Measurements from ENCODE around the gene SVIL.

GRCh38 chr10:29642990-29643389 lies 8.2 kb upstream of the SVIL start:
- no peak for TF ChIP-seq POLR2A (IDR thresholded peaks at IDR 0.05)
- no peak for TF ChIP-seq CTCF (IDR thresholded peaks at IDR 0.05)
